GM10248 (cell line): ENCODE data around the gene PCDH9.

Experiments
- CTCF ChIA-PET: fragments of 300-600 bp; sonication (Branson Sonifier 250); formaldehyde crosslinking; extraction: SDS; loops from one replicate; lab custom pipeline; 2021; ENCODE audit warnings: antibody characterized with exemption; lab: Yijun Ruan, JAX
- POLR2A ChIA-PET: fragments of 350-650 bp; sonication (Branson Sonifier 250); formaldehyde crosslinking; extraction: SDS; loops from one replicate; lab custom pipeline; 2020; ENCODE audit warnings: antibody characterized with exemption; lab: Yijun Ruan, JAX
- DNase-seq: peaks from one replicate; pipeline ENCODE4 v3.0.0; 2012; ENCODE audit errors: extremely low spot score
- TF ChIP-seq, protein P1 (sequence below): IDR thresholded peaks from 2 replicates; pipeline ENCODE4 v1.5.1; 2012; ENCODE audit warnings: mild to moderate bottlenecking, low read depth; ENCODE audit errors: extremely low read depth, missing control alignments, control extremely low read depth

The PCDH9 gene

DNA sequence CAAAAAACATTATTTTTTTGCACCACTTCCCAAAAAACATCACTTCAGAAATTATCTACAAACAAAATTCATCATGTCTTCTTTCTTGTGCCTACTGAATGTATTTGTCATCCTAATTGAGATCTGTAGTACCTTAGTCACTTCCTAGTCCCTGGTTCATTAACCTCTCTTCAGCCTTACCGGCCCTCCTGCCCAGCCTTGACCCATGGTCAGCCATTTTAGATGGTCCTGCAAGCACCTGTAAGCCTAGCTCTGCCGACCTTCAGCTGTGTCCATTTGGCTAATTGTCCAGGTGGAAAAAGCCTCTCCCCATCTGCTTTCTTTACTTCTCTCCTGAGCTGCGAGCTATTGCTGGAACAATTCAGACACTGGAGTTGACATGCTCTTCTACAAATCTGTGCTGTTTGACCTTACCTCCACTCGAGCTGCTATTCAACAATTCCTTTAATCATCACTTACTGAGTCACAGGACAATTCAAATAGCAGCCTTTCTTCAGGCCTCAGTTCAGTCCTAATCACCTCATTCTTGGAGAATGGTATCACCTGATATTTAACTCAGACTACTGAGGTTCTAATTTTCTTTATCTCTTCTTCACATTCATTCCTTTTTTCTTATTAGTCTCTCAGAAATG, 882.5 kb downstream of the PCDH9 start:
- CTCF ChIA-PET, result interaction anchor here (1.2 kb wide), 1 partner anchor 24 kb away, joined by 3 read pairs; no protein-coding TSS in a partner anchor

DNA sequence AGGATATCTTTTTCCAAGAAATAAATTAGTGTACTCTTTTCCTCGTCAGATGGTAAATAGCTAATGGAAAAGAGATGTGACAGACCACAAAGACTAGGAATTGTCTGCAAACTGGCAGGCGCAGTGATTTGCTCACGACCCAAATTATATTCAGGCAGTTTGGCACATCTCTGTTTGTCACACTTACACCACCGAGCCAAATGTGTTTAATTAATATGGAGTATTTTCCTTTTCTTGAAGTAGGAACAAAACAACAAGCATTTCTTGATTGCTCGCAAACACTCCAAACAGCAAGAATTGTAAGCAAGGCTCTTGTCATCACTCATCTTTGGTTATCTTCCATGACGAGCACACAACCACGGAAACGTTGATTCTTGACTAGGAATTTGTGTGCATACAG, 884.2 kb downstream of the PCDH9 start:
- TF ChIP-seq, protein P1, sequence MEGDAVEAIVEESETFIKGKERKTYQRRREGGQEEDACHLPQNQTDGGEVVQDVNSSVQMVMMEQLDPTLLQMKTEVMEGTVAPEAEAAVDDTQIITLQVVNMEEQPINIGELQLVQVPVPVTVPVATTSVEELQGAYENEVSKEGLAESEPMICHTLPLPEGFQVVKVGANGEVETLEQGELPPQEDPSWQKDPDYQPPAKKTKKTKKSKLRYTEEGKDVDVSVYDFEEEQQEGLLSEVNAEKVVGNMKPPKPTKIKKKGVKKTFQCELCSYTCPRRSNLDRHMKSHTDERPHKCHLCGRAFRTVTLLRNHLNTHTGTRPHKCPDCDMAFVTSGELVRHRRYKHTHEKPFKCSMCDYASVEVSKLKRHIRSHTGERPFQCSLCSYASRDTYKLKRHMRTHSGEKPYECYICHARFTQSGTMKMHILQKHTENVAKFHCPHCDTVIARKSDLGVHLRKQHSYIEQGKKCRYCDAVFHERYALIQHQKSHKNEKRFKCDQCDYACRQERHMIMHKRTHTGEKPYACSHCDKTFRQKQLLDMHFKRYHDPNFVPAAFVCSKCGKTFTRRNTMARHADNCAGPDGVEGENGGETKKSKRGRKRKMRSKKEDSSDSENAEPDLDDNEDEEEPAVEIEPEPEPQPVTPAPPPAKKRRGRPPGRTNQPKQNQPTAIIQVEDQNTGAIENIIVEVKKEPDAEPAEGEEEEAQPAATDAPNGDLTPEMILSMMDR, result no peak
- DNase-seq, result no peak
- ChIA-PET POLR2A (no interaction called here), CTCF (interaction anchor here (2.0 kb wide), 1 partner anchor 16 kb away, joined by 9 read pairs; no protein-coding TSS in a partner anchor)

More for the DNA sequence above, 882.5 kb downstream of the PCDH9 start:
- POLR2A ChIA-PET, result interaction anchor here (0.5 kb wide), 1 partner anchor 235 kb away, joined by 4 read pairs; no protein-coding TSS in a partner anchor
- no peak for DNase-seq
- TF ChIP-seq, protein P1, result no peak

- DNase-seq, result no peak
- CTCF ChIA-PET, result interaction anchor here (2.0 kb wide), 1 partner anchor 16 kb away, joined by 9 read pairs; no protein-coding TSS in a partner anchor
- POLR2A ChIA-PET, result no interaction called here
- TF ChIP-seq, protein P1, result no peak
Measured at GRCh38 chr13:66345518-66345810, 884.7 kb downstream of the PCDH9 start.

DNA sequence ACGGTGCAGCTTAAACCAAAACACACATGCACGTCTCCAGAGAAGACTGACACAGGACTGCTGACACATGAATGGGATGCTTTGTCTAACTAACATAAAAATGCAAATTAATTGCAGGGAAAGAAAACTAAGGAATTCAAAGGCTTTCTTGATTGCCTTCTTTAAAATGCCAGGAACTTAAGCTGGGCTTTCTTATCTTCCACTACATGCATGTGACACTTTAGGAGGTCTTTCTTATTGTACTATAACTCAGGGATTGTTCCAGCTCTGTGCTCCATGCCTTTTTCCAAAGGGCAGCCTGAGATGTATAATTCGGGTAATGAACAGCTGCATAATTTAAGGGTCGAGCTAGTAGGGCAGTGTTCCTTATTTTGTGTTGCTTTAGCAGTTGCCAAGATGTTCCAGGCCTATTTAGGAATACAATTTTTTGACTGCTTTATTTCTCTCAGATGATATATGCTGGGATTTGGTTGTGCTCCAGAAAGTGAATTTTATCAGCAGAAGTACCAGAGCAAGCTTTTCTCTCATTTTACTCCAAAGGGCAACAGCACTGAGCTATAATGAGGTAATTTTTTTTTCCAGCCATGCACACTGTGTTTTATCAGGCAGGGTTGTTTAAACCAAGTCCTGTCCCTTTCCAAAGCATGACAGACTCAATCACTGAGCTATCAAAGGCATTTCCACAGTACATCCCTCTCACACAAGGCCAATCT, 885.2 kb downstream of the PCDH9 start:
- POLR2A ChIA-PET, result no interaction called here
- CTCF ChIA-PET, result interaction anchor here (1.4 to 2.0 kb wide), 3 partner anchors 9 to 17 kb away, joined by 3 to 9 read pairs (median 3); no protein-coding TSS in a partner anchor

GRCh38 chr13:66343224-66343828, 886.8 kb downstream of the PCDH9 start:
- ChIA-PET CTCF (interaction anchor here (1.4 kb wide), 1 partner anchor 8 kb away, joined by 3 read pairs; no protein-coding TSS in a partner anchor), POLR2A (no interaction called here)
- TF ChIP-seq, protein P1, result no peak
- no peak for DNase-seq

More for the DNA sequence above, 885.2 kb downstream of the PCDH9 start:
- TF ChIP-seq, protein P1, result no peak
- DNase-seq, result no peak

DNA sequence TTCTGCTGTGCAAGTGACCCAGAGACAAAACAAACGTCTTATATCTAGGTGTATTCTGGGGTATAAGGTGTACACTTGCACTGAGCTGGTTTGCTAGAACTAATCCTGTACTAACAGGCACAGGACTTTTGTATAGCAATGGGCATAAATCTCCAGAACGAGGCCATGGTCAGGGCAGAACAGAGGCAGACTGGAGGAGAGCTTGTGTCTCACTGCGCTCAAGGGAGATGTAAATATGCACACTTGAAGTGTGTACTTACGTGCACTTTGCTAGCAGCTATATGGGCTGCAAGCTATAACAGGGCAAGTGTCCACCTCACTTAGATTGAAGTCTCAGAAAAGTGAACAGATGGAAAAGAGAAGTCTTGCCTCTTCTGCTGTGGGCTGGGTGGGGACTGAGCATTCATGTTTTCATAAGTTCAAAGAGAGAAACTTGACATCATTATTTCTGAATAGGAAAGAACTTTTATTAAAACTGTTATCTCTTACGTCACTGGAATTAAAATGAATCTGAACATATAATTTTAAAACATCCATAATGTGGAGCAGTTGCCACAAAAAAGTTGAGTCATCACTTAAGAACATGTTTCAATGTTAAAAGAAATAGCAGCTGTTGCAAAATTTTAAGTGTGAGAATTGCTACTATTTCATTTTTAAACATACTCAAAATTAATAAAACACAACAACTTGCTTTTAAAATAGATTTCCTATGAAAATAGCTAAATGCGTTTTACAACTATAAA, 888.3 kb downstream of the PCDH9 start:
- ChIA-PET CTCF (no interaction called here), POLR2A (no interaction called here)
- DNase-seq, result no peak
- TF ChIP-seq, protein P1, result no peak
